Ascending aorta (tissue), 2 donors: ENCODE data around the gene CYB5D1. TPM values are rescaled to one million over a fixed set of nuclear protein-coding genes. Genes with fewer than 3 reads are reported as not detected.

Experiments used
- DNase-seq, 2 donors: peaks; one replicate each; pipeline ENCODE4 v3.0.0-alpha.2; 2019; ENCODE audit warnings: low spot score in 2 of 2
- H3K27ac ChIP-seq, 2 donors: fragments of 200-600 bp; sonication (generic); one replicate each; pipeline ENCODE4 v1.5.1; 2016 to 2017; ENCODE audit warnings: mild to moderate bottlenecking in 1 of 2
- H3K27me3 ChIP-seq: fragments of 200-600 bp; sonication (generic); one replicate; pipeline ENCODE4 v1.5.1; 2017
- H3K36me3 ChIP-seq, 2 donors: fragments of 200-600 bp; sonication (generic); one replicate each; pipeline ENCODE4 v1.5.1; 2016
- H3K4me1 ChIP-seq, 2 donors: fragments of 200-600 bp; sonication (generic); one replicate each; pipeline ENCODE4 v1.5.1; 2016 to 2017; ENCODE audit warnings: mild to moderate bottlenecking in 1 of 2
- H3K4me3 ChIP-seq, 2 donors: fragments of 200-600 bp; sonication (generic); one replicate each; pipeline ENCODE4 v1.5.1; 2016 to 2017; ENCODE audit warnings: mild to moderate bottlenecking in 1 of 2
- H3K9me3 ChIP-seq, 2 donors: fragments of 200-600 bp; sonication (generic); one replicate each; pipeline ENCODE4 v1.5.1; 2016
- CTCF ChIP-seq, 3 experiments: fragments of 200-600 bp in 2 of 3; fragments of 450-650 bp in 1 of 3; sonication (generic) in 2 of 3; IDR thresholded peaks; one replicate each; pipeline ENCODE4 v1.5.1; 2016 to 2019; ENCODE audit warnings: antibody characterized with exemption in 3 of 3, mild to moderate bottlenecking in 1 of 3, moderate library complexity in 1 of 3
- intact Hi-C: fragments of 100-400 bp; cut with DNase I; formaldehyde crosslinking; loops from one replicate; pipeline ENCODE4 v1.15.1; 2023
- total RNA-seq: library from RNA; depleted of rRNA; stranded (reverse); fragments of >200 nt; gene quantifications from one replicate; pipeline ENCODE4 v1.1.0, GENCODE V29; 2016

Gene CYB5D1
- total RNA-seq, 1 donor from 2014 or later, result 0.21 TPM

GRCh38 chr17:7851438-7852261, 6.2 kb upstream of the CYB5D1 start:
- Histone ChIP-seq H3K27ac (no peak overlapping the region), H3K9me3 (no peaks in the 10 kb centered on the region), H3K36me3 (peaks cover 38 to 56% of the 10 kb centered on the region in 2 donors), H3K27me3 (no peaks in the 10 kb centered on the region), H3K4me1 (peaks cover 12 to 18% of the 10 kb centered on the region in 2 donors), H3K4me3 (peak overlapping the region in 1 of 2 donors; percentile 41)
- intact Hi-C loops, result loop anchor here (1.0 to 10.0 kb wide), 3 partner anchors 29 to 367 kb away; partner anchors contain the start of genes POLR2A and SLC35G6
- peak in 1 of 2 donors; percentile 91 for DNase-seq
- peak; percentile 98 to 99 (median 99) for TF ChIP-seq CTCF (IDR thresholded peaks at IDR 0.05)

GRCh38 chr17:7852262-7852670, 5.5 kb upstream of the CYB5D1 start:
- DNase-seq, result no peak
- H3K4me3 ChIP-seq, result no peak overlapping the region
- no peak for TF ChIP-seq CTCF (IDR thresholded peaks at IDR 0.05)
- H3K27ac ChIP-seq, result no peak overlapping the region
- H3K36me3 ChIP-seq, result peaks cover 32 to 50% of the 10 kb centered on the region in 2 donors
- H3K9me3 ChIP-seq, result no peaks in the 10 kb centered on the region
- no peaks in the 10 kb centered on the region for H3K27me3 ChIP-seq
- peaks cover 12 to 18% of the 10 kb centered on the region in 2 donors for H3K4me1 ChIP-seq
- intact Hi-C loops, result loop anchor here (10.0 kb wide), 1 partner anchor 367 kb away; the partner anchor contains the start of genes POLR2A and SLC35G6

- H3K36me3 ChIP-seq, result peaks cover 24 to 42% of the 10 kb centered on the region in 2 donors
- intact Hi-C loops, result loop anchor here (10.0 kb wide), 1 partner anchor 368 kb away; the partner anchor contains the start of genes POLR2A and SLC35G6
- TF ChIP-seq CTCF (IDR thresholded peaks at IDR 0.05), result no peak
- no peak overlapping the region for H3K27ac ChIP-seq
- peaks cover 12 to 19% of the 10 kb centered on the region in 2 donors for H3K4me1 ChIP-seq
- H3K27me3 ChIP-seq, result no peaks in the 10 kb centered on the region
- no peaks in the 10 kb centered on the region for H3K9me3 ChIP-seq
- H3K4me3 ChIP-seq, result no peak overlapping the region
- DNase-seq, result no peak
Observed at GRCh38 chr17:7852919-7853690, 4.7 kb upstream of the CYB5D1 start.

- peaks cover 12 to 24% of the 10 kb centered on the region in 2 donors for H3K4me1 ChIP-seq
- no peaks in the 10 kb centered on the region for H3K27me3 ChIP-seq
- DNase-seq, result no peak
- intact Hi-C loops, result loop anchor here (10.0 kb wide), 1 partner anchor 369 kb away; the partner anchor contains the start of genes POLR2A and SLC35G6
- no peak overlapping the region for H3K27ac ChIP-seq
- H3K36me3 ChIP-seq, result peaks cover 19 to 36% of the 10 kb centered on the region in 2 donors
- no peak for TF ChIP-seq CTCF (IDR thresholded peaks at IDR 0.05)
- H3K4me3 ChIP-seq, result no peak overlapping the region
- H3K9me3 ChIP-seq, result no peaks in the 10 kb centered on the region
Observed at GRCh38 chr17:7853691-7854038, 4.1 kb upstream of the CYB5D1 start.

- no peak overlapping the region for H3K27ac ChIP-seq
- H3K36me3 ChIP-seq, result peaks cover 13 to 30% of the 10 kb centered on the region in 2 donors
- peaks cover 12 to 28% of the 10 kb centered on the region in 2 donors for H3K4me1 ChIP-seq
- H3K4me3 ChIP-seq, result no peak overlapping the region
- intact Hi-C loops, result loop anchor here (10.0 kb wide), 1 partner anchor 369 kb away; the partner anchor contains the start of genes POLR2A and SLC35G6
- H3K27me3 ChIP-seq, result no peaks in the 10 kb centered on the region
- H3K9me3 ChIP-seq, result no peaks in the 10 kb centered on the region
- TF ChIP-seq CTCF (IDR thresholded peaks at IDR 0.05), result no peak
- DNase-seq, result no peak
Observed at GRCh38 chr17:7854078-7854777, 3.6 kb upstream of the CYB5D1 start.
